DMS53 (cell line): ENCODE data around the gene ACSBG1.
A peak's percentile ranks its signal among the peaks of the same experiment; 100 is the strongest.

Source experiments
- DNase-seq: peaks from one replicate; lab custom pipeline; 2025; lab: John Stamatoyannopoulos, UW

Gene ACSBG1

DNA sequence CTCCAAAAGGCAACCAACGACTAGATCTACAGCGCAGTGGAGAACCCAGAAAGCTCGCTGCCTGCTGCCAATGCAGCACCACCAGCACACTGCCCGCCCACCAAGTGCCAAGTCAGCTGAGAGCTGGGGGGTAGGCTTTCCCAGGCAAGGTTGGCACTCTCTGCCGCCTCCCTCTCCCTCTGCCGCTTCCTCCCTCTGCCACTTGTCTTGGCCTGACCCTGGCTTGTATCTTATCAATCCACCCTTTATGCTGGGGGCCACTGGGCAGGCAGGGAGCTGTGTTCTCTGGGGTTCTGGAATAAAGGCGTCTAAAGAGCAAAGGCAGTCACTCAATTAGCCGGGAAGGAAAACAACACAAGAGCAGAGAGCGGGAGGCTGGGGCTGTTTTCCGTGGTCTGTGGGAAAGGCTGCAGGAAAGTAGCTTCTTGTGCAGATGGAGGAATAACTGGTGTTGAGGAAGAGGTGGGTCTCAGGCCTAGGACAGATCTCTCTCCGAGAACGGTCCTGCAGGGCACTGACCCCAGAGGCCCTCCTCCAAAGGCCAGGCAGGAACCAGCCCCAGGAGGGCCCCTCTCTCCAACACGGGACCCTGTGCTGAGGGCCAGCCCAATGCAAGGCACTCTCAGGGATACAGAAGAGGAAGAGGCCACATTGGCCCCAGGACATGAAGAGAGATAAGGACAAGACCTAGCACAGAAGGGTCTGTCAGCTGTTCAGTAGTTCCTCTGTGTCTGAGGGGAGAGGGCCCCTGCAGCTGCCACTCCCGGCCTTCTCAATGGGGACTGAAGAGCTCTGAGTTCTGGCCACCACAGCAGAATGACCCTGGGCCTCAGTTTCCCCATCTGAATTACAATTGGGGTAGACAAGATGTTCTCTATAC is 30.8 kb downstream of the ACSBG1 start:
- DNase-seq = no peak

GRCh38 chr15:78201281-78202190 is 32.8 kb downstream of the ACSBG1 start:
- no peak for DNase-seq

- DNase-seq = no peak
These were observed 34.0 kb downstream of the ACSBG1 start for GRCh38 chr15:78200276-78200930.

DNA sequence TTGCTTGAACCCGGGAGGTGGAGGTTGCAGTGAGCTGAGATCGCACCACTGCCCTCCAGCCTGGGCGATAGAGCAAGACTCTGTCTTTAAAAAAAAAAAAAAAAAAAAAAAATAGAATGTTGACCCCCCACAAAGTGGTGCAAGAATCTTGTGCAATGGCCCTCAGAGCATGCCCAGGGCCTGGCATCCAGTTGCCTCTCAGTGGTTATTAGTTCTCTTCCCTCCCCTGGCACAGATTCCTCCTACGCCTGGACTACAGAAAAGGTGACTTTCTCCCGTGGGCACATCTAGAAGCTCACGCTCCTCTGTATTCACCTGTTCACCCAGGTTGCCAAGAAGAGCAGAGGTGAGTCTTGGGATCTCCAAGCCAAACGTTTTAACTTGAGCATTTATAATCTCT is 36.7 kb downstream of the ACSBG1 start:
- DNase-seq = no peak

DNA sequence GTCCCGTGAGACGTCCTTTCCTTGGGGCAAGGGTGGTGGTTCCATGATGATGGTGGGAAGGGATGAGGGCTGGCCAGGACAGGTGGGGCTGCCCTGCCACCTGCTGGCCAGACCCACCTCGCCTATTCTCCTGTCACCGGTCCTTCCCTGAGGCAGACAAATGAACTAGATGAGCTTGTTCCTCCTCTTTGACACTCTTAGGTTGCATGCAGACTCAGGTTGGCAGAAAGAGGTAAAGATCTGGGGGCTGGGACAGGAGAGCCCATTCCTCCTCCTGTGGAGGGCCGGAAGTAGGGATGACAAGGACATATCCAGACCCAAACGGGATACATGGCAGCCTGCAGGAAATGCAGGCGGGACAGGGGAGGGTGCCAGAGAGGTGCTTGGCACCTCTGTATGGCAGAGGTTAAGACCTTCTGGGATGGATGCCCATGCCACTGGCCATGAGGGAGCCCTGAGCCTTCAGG is 38.6 kb downstream of the ACSBG1 start:
- DNase-seq = peak; percentile 70

DNA sequence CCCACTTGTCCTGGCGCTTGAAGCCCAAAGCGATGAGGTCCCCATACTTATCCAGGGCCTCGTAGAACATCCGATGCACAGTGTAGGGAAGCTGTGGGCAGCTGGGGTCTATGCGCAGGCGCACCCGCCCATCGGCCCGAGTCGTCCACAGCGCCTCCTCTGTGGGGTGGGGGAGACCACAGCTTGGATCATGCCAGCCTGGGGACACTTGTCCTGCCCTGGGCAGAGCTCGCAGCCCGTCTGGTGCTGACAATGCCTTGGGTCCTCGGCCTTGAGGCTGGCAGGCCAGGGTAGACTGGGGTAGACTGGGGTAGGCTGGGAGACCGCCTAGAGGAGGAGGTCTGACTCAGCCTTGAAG is 39.8 kb downstream of the ACSBG1 start:
- DNase-seq = no peak

- DNase-seq = no peak
These were observed 40.4 kb downstream of the ACSBG1 start for GRCh38 chr15:78193731-78194567.

GRCh38 chr15:78192826-78193594 is 41.4 kb downstream of the ACSBG1 start:
- no peak for DNase-seq

GRCh38 chr15:78182821-78183220 is 51.5 kb downstream of the ACSBG1 start:
- DNase-seq = no peak

GRCh38 chr15:78182336-78182700 is 52.0 kb downstream of the ACSBG1 start:
- DNase-seq = no peak

- DNase-seq = no peak
These were observed 54.5 kb downstream of the ACSBG1 start for GRCh38 chr15:78179906-78180305.

GRCh38 chr15:78179286-78179840 is 55.0 kb downstream of the ACSBG1 start:
- no peak for DNase-seq

- peak; percentile 23 for DNase-seq
These were observed 56.3 kb downstream of the ACSBG1 start for GRCh38 chr15:78178064-78178463.

DNA sequence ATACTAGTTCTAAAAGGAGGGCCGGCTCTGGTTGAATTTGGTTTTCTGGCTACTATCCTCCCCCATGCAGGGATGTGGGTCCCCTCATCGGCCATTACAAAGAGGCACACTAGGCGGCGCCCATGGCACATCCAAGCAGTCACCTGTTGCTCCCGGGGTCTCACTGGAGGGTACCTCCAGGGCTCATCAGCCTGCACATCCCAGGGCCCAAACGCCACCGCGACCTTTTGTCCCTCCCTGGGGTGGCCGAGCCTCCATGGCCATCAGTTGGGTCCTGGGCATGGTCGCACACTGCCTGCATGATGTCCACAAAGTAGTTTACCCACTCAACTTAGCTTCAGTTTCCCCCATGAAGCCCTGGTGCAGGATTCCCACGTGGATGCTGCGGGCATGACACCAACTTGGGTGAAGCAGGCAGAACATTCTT is 56.9 kb downstream of the ACSBG1 start:
- DNase-seq = peak; percentile 38

GRCh38 chr15:78175330-78175729 is 59.0 kb downstream of the ACSBG1 start:
- peak; percentile 8 for DNase-seq

DNA sequence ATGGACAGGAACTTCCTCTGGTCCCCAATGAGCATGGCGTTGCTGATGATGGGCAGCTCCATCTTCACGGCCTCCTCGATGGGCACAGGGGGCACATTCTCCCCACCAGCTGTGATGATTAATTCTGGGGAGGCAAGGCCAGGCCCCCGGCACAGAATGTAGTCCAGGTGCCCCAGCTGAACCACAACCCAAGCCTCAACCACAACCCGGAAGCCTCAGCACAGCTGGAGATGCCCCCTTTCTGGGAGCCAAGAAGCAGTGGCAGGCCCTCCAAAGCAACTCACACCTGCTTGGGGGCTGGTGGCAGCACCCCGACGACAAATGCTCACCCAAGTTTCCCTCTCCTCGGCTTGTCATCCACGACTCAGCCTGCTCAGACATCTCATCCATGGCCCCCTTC is 60.0 kb downstream of the ACSBG1 start:
- no peak for DNase-seq

GRCh38 chr15:78171864-78172472 is 62.4 kb downstream of the ACSBG1 start:
- no peak for DNase-seq

DNA sequence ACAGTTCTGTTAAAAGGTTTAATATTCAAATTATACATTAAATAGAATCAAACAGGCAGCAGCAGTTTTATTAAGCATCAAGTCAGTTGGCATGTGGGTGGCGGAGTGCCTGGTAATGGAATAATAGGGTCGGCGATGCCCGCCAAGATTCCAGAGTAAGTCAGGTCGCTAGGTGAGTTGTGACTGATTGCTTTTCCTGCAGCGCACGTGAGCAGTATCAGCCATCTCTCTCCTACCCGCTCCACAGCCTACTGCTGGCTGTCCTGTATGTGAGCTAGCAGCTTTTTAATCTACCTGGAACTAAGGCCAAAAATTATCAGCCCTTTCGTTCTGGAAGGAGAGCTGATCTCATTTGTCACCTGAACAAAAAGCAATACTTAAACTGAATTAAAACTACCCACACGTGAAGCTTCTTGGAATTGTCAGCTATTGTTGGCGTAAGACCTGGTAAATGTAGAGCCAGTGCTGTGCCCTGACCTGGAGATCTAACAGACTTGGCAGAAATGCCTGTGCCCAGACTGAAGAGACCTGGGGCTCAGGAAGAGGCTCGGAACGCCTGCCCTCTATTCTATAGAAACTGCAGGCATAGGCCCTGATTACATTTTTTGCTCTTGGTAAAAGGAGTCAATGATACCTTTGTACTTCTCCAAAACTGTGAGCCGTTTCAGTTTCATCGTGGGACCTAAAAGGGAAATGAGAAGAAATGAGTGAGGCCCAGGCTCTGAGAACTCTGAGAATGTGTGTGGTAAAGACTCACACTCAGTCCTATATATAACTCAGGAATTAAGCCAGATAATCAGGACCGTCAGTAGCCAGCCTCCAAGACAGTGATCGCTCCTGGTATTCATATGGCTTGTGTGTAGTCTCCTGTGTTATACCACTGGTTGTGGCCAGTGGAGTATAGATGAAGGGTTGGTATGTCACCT is 63.3 kb downstream of the ACSBG1 start:
- DNase-seq = no peak

DNA sequence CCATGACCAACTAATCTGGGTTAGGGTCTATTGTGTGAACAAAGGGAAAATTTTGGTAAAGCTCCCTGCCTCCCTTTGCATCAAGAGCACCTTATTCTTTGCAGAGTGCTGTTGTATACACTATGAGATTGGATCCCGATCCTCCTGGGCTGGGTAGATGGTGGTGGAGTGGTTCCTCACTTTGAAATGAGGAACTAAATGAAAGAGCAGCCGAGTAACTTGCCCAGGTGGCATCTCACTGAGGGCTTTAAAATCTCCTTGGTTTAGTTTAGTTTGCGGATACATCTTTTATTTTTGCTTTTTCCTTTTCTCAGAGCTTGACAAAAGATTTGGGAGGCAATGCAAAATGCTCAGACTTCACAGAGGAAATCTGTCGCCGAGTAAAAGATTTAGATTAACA is 65.8 kb downstream of the ACSBG1 start:
- DNase-seq = no peak
